Sigmoid colon (tissue), 7 donors: Measurements from ENCODE around the gene FKBP14. TPM values are rescaled to one million over a fixed set of nuclear protein-coding genes. Genes with fewer than 3 reads are reported as not detected.

Source experiments
- DNase-seq: peaks from one replicate; pipeline ENCODE4 v3.0.0-alpha.2; 2019
- H3K27ac ChIP-seq, 4 donors: fragments of 200-600 bp; sonication (generic); one replicate each; pipeline ENCODE4 v1.5.1; 2016 to 2019; ENCODE audit warnings: mild to moderate bottlenecking in 1 of 4
- H3K27me3 ChIP-seq, 3 donors: fragments of 200-600 bp; sonication (generic); one replicate each; pipeline ENCODE4 v1.5.1; 2019; ENCODE audit warnings: mild to moderate bottlenecking in 1 of 3
- H3K36me3 ChIP-seq, 4 donors: fragments of 200-600 bp; sonication (generic); one replicate each; pipeline ENCODE4 v1.5.1; 2016 to 2019
- H3K4me1 ChIP-seq, 4 donors: fragments of 200-600 bp; sonication (generic); one replicate each; pipeline ENCODE4 v1.5.1; 2017 to 2019
- H3K4me3 ChIP-seq, 4 donors: fragments of 200-600 bp; sonication (generic); one replicate each; pipeline ENCODE4 v1.5.1; 2017 to 2019; ENCODE audit warnings: mild to moderate bottlenecking in 2 of 4, moderate library complexity in 1 of 4
- H3K9me3 ChIP-seq, 4 donors: fragments of 200-600 bp in 3 of 4; sonication (generic) in 3 of 4; one replicate each; pipeline versions ENCODE4 v1.5.1 to v1.6.1; 2013 to 2019
- EP300 ChIP-seq, 4 donors: sonication (generic); formaldehyde crosslinking; IDR thresholded peaks; one replicate each; pipeline ENCODE4 v1.6.1; 2017; ENCODE audit warnings: antibody characterized with exemption in 4 of 4
- POLR2A ChIP-seq, 2 donors: fragments of 450-650 bp; IDR thresholded peaks; one replicate each; pipeline ENCODE4 v1.6.1; 2016; ENCODE audit warnings: antibody characterized with exemption in 2 of 2, mild to moderate bottlenecking in 2 of 2, moderate library complexity in 2 of 2
- POLR2AphosphoS5 ChIP-seq, 4 donors: sonication (generic); formaldehyde crosslinking; IDR thresholded peaks; one replicate each; pipeline ENCODE4 v1.6.1; 2017; ENCODE audit warnings: antibody characterized with exemption in 4 of 4
- WGBS, 2 donors: extraction: QIAGEN DNeasy Blood & Tissue Kit; methylation state at CpG; one replicate each; pipeline ENCODE4 v1.1.7; 2013; 5-methylcytosine and 5-hydroxymethylcytosine counted together
- intact Hi-C: fragments of 100-400 bp; cut with DNase I; formaldehyde crosslinking; loops from one replicate; pipeline ENCODE4 v1.15.1; 2023
- polyA plus RNA-seq, 3 donors: library from polyadenylated mRNA; stranded (reverse); fragments of 200-250 nt; gene quantifications; one replicate each; pipeline ENCODE4 v1.2.3, GENCODE V29; 2013
- total RNA-seq, 4 donors: library from RNA; depleted of rRNA; stranded (reverse); fragments of >200 nt; gene quantifications; one replicate each; pipeline ENCODE4 v1.1.0, GENCODE V29; 2016
- TF ChIP-seq, protein P1 (sequence below), 4 experiments: fragments of 450-650 bp in 3 of 4; fragments of 200-600 bp in 1 of 4; IDR thresholded peaks; one replicate each; pipeline ENCODE4 v1.5.1; 2016 to 2019; ENCODE audit warnings: antibody characterized with exemption in 4 of 4, mild to moderate bottlenecking in 3 of 4, moderate library complexity in 2 of 4
- donor health status: healthy with polysubstance abuse.
- donor health status: Bipolar disorder and iron deficiency.
- donor health status: healthy.

FKBP14 gene
- total and polyA plus RNA-seq, 7 donors: 1.8 to 11.4 (median 6.3) TPM

DNA sequence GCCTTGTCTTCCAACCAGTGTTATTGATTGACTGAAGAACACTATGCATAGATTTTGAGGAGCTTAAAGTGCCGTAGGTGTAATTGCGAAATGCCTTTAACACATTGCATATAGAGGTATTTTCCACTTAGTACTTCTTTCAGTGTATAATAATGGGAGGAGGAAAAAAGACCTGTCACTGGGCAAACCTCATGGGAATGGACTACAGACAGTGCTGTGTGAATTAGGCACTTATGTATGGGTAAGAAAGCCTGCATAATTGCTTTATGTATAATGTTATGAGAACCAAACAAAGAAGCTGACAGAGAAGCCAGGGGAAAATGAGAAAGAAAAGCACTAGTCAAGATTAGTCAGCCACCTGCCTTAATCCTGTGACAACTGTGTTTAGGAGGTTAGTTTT, 24.5 kb downstream of the FKBP14 start:
- Histone ChIP-seq H3K4me3 (no peak overlapping the region), H3K27ac (no peak overlapping the region), H3K36me3 (no peaks in the 10 kb centered on the region), H3K4me1 (no peaks in the 10 kb centered on the region), H3K9me3 (no peaks in the 10 kb centered on the region), H3K27me3 (no peaks in the 10 kb centered on the region)
- 92 to 95% methylated on average over 2 of the region's 2 CpGs for WGBS, 2 donors
- TF ChIP-seq POLR2A (IDR thresholded peaks at IDR 0.05): no peak
- no peak for TF ChIP-seq POLR2AphosphoS5 (IDR thresholded peaks at IDR 0.05)
- TF ChIP-seq, protein P1, sequence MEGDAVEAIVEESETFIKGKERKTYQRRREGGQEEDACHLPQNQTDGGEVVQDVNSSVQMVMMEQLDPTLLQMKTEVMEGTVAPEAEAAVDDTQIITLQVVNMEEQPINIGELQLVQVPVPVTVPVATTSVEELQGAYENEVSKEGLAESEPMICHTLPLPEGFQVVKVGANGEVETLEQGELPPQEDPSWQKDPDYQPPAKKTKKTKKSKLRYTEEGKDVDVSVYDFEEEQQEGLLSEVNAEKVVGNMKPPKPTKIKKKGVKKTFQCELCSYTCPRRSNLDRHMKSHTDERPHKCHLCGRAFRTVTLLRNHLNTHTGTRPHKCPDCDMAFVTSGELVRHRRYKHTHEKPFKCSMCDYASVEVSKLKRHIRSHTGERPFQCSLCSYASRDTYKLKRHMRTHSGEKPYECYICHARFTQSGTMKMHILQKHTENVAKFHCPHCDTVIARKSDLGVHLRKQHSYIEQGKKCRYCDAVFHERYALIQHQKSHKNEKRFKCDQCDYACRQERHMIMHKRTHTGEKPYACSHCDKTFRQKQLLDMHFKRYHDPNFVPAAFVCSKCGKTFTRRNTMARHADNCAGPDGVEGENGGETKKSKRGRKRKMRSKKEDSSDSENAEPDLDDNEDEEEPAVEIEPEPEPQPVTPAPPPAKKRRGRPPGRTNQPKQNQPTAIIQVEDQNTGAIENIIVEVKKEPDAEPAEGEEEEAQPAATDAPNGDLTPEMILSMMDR (IDR thresholded peaks at IDR 0.05): no peak
- no peak for TF ChIP-seq EP300 (IDR thresholded peaks at IDR 0.05)
- intact Hi-C loops: no loop called here
- DNase-seq: no peak

DNA sequence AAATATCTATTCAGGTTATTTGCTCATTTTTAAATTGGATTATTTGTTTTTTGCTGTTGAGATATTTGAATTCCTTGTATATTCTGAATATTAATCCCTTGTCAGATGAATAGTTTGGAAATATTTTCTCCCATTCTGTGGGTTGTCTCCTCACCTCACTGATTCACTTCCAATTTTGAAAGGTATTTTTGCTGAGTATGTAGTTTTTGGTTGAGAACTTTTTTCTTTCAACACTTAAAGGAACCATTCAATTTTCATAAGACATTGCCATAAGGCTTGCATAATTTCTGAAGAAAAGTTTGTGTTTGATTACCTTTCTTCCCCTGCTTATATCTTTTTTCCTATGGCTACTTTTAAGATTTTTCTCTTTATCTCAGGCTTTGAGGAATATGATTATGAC, 28.0 kb downstream of the FKBP14 start:
- intact Hi-C loops: no loop called here
- TF ChIP-seq, protein P1 (IDR thresholded peaks at IDR 0.05): no peak
- TF ChIP-seq POLR2AphosphoS5 (IDR thresholded peaks at IDR 0.05) (no peak), EP300 (IDR thresholded peaks at IDR 0.05) (no peak), POLR2A (IDR thresholded peaks at IDR 0.05) (no peak)

DNA sequence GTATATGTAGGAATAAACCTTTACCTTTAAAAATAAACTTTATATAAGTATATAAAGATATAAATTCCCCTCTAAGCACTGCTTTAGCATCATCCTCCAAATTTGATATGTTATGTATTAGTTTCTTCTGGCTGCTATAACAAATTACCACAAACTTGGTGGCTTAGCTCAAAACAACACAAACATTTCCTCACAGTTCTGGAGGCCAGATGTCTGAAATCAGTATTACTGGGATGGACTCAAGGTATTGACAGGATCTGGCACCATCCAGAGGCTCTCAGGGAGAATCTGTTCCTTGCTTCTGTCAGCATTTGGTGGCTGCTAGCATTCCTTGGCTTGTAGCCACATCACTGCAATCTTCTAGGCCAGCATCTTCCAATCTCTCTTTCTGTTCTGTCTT, 30.2 kb downstream of the FKBP14 start:
- TF ChIP-seq POLR2A (IDR thresholded peaks at IDR 0.05) (no peak), POLR2AphosphoS5 (IDR thresholded peaks at IDR 0.05) (no peak), EP300 (IDR thresholded peaks at IDR 0.05) (no peak)
- TF ChIP-seq, protein P1 (IDR thresholded peaks at IDR 0.05): no peak

More for the DNA sequence above, 28.0 kb downstream of the FKBP14 start:
- DNase-seq: no peak
- H3K27ac ChIP-seq: no peak overlapping the region
- no peaks in the 10 kb centered on the region for H3K4me1 ChIP-seq
- H3K27me3 ChIP-seq: no peaks in the 10 kb centered on the region
- peaks cover 0 to 3% (median under 1%) of the 10 kb centered on the region in 4 donors for H3K9me3 ChIP-seq
- H3K36me3 ChIP-seq: no peaks in the 10 kb centered on the region
- no peak overlapping the region for H3K4me3 ChIP-seq

DNA sequence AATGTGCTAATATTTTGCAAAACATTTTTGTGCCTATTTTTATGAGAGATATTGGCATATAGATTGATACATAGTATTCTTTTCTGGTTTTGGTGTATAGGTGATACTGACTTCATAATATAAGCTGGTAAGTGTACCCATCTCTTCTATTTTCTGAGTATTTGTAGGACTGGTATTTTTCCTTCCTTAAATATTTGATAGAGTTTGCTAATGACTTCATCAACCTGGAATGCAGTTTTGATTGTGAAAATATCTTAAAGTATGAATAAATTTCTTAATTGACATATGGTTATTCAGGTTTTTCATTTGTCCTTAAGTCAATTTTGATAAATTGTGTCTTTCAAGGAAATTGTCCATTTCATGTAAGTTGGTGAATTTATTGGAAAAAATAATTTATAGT, 30.9 kb downstream of the FKBP14 start:
- intact Hi-C loops: no loop called here
- no peak for DNase-seq
- H3K27ac ChIP-seq: no peak overlapping the region
- no peaks in the 10 kb centered on the region for H3K27me3 ChIP-seq
- no peaks in the 10 kb centered on the region for H3K4me1 ChIP-seq
- TF ChIP-seq, protein P1 (IDR thresholded peaks at IDR 0.05): no peak
- TF ChIP-seq EP300 (IDR thresholded peaks at IDR 0.05): no peak
- no peak for TF ChIP-seq POLR2A (IDR thresholded peaks at IDR 0.05)
- TF ChIP-seq POLR2AphosphoS5 (IDR thresholded peaks at IDR 0.05): no peak
- H3K36me3 ChIP-seq: no peaks in the 10 kb centered on the region
- no peak overlapping the region for H3K4me3 ChIP-seq
- H3K9me3 ChIP-seq: peaks cover 0 to 8% (median 3%) of the 10 kb centered on the region in 4 donors

More for the DNA sequence above, 30.2 kb downstream of the FKBP14 start:
- H3K4me1 ChIP-seq: no peaks in the 10 kb centered on the region
- H3K36me3 ChIP-seq: no peaks in the 10 kb centered on the region
- H3K9me3 ChIP-seq: peaks cover 0 to 8% (median 3%) of the 10 kb centered on the region in 4 donors
- no peak for DNase-seq
- intact Hi-C loops: no loop called here
- H3K27ac ChIP-seq: no peak overlapping the region
- no peaks in the 10 kb centered on the region for H3K27me3 ChIP-seq
- no peak overlapping the region for H3K4me3 ChIP-seq

DNA sequence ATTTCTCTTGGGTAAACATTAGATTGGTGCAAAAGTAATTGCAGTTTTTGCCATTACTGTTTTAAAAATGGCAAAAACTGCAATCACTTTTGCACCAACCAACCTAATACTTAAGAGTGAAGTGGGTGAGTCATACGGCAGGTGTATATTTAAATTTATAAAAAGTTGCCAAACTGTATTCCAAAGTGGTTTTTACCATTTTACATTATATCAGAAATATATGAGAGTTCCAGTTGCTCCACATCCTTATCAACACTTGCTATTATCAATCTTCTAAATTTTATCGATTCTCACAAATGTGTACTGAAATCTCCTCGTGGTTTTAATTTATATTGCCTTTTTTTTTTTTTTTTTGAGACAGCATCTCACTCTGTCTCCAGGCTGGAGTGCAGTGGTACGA, 33.4 kb downstream of the FKBP14 start:
- H3K36me3 ChIP-seq: no peaks in the 10 kb centered on the region
- H3K9me3 ChIP-seq: peaks cover 0 to 8% (median 3%) of the 10 kb centered on the region in 4 donors
- H3K4me3 ChIP-seq: no peak overlapping the region
- no peak for DNase-seq
- H3K27ac ChIP-seq: no peak overlapping the region
- intact Hi-C loops: no loop called here
- peaks cover 0 to 15% (median 6%) of the 10 kb centered on the region in 4 donors for H3K4me1 ChIP-seq
- no peak for TF ChIP-seq EP300 (IDR thresholded peaks at IDR 0.05)
- TF ChIP-seq, protein P1 (IDR thresholded peaks at IDR 0.05): no peak
- no peak for TF ChIP-seq POLR2A (IDR thresholded peaks at IDR 0.05)
- TF ChIP-seq POLR2AphosphoS5 (IDR thresholded peaks at IDR 0.05): no peak
- WGBS, 2 donors: 93 to 97% methylated on average over 4 of the region's 4 CpGs
- H3K27me3 ChIP-seq: no peaks in the 10 kb centered on the region
